Body of pancreas (tissue), 4 donors: ENCODE data around the gene ABCD1. TPM values are rescaled to one million over a fixed set of nuclear protein-coding genes. Genes with fewer than 3 reads are reported as not detected.
"Not testable (repeated sequence)": the region's sequence is repeated elsewhere in the genome, so short reads cannot be mapped to it uniquely, and the experiment has no call there.

ENCODE experiments used
- ATAC-seq: fragments of 150-250 bp; one replicate; pipeline ENCODE4 v1.9.1; 2016
- DNase-seq, 4 donors: peaks; one replicate each; pipeline ENCODE4 v3.0.0-alpha.2; 2019
- H3K27ac ChIP-seq, 4 donors: fragments of 200-600 bp; sonication (generic); 1 replicate in 3 of 4; 2 replicates in 1 of 4; pipeline versions ENCODE4 v1.5.1 to v1.6.1; 2016 to 2019; ENCODE audit warnings: mild to moderate bottlenecking in 1 of 4, mixed read lengths in 1 of 4, moderate library complexity in 1 of 4
- H3K27me3 ChIP-seq, 2 donors: fragments of 200-600 bp; sonication (generic); one replicate each; pipeline ENCODE4 v1.6.0; 2016; ENCODE audit warnings: mild to moderate bottlenecking in 1 of 2
- H3K36me3 ChIP-seq, 2 donors: fragments of 200-600 bp; sonication (generic); replicated peaks in 1 of 2; 2 replicates each; pipeline ENCODE4 v1.5.1; 2016; ENCODE audit warnings: low read depth in 2 of 2; ENCODE audit not compliant: insufficient read depth in 1 of 2
- H3K4me1 ChIP-seq: fragments of 200-600 bp; sonication (generic); one replicate; pipeline ENCODE4 v1.6.0; 2016
- H3K4me3 ChIP-seq, 2 donors: fragments of 200-600 bp; sonication (generic); 1 replicate in 1 of 2; 2 replicates in 1 of 2; pipeline ENCODE4 v1.5.1; 2016 to 2019
- H3K9me3 ChIP-seq, 3 donors: fragments of 200-600 bp; sonication (generic); 1 replicate in 2 of 3; 2 replicates in 1 of 3; pipeline ENCODE4 v1.5.1; 2016
- CTCF ChIP-seq, 7 experiments: fragments of 450-650 bp in 4 of 7; fragments of 200-600 bp in 3 of 7; sonication (generic) in 3 of 7; IDR thresholded peaks; one replicate each; pipeline ENCODE4 v1.5.1; 2016 to 2019; ENCODE audit warnings: antibody characterized with exemption in 7 of 7
- POLR2A ChIP-seq, 3 donors: fragments of 450-650 bp; IDR thresholded peaks; one replicate each; pipeline ENCODE4 v1.6.1; 2016; ENCODE audit warnings: antibody characterized with exemption in 3 of 3, mild to moderate bottlenecking in 2 of 3
- WGBS, 2 donors: methylation state at CpG; one replicate each; pipeline ENCODE4 v1.1.5; 2017; 5-methylcytosine and 5-hydroxymethylcytosine counted together
- intact Hi-C: fragments of 100-400 bp; cut with DNase I; formaldehyde crosslinking; loops from one replicate; pipeline ENCODE4 v1.15.1; 2023
- total RNA-seq, 2 donors: library from RNA; depleted of rRNA; stranded (reverse); fragments of >200 nt; gene quantifications; one replicate each; pipeline ENCODE4 v1.1.0, GENCODE V29; 2016

The ABCD1 gene
- total RNA-seq, 2 donors from 2014 or later: 11.2 to 31.6 TPM

- no peaks in the 10 kb centered on the region for H3K36me3 ChIP-seq
- H3K9me3 ChIP-seq: no peaks in the 10 kb centered on the region
- TF ChIP-seq POLR2A (IDR thresholded peaks at IDR 0.05) (no peak), CTCF (IDR thresholded peaks at IDR 0.05) (no peak)
- no peaks in the 10 kb centered on the region for H3K27me3 ChIP-seq
- WGBS, 2 donors: 57 to 74% methylated on average over 7 to 18 of the region's 18 CpGs
- DNase-seq (no peak), ATAC-seq (no peak)
- no peak overlapping the region for H3K4me3 ChIP-seq
- H3K4me1 ChIP-seq: peaks cover 13% of the 10 kb centered on the region
- no peak overlapping the region for H3K27ac ChIP-seq
- intact Hi-C loops: no loop called here
Observed at GRCh38 chrX:153704021-153704526, 20.6 kb upstream of the ABCD1 start.

- H3K36me3 ChIP-seq, DNase-seq, H3K27ac ChIP-seq, H3K4me3 ChIP-seq, H3K9me3 ChIP-seq, H3K27me3 ChIP-seq, ATAC-seq, intact Hi-C loops: not testable (repeated sequence)
- 73 to 90% methylated on average over 2 to 10 of the region's 12 CpGs for WGBS, 2 donors
- H3K4me1 ChIP-seq: peaks cover 13% of the 10 kb centered on the region
Observed at GRCh38 chrX:153704631-153705402, 19.8 kb upstream of the ABCD1 start.

- ATAC-seq, DNase-seq, H3K27ac ChIP-seq, intact Hi-C loops, H3K9me3 ChIP-seq, H3K4me3 ChIP-seq, H3K36me3 ChIP-seq, H3K27me3 ChIP-seq: not testable (repeated sequence)
- 70 to 86% methylated on average over 7 to 14 of the region's 18 CpGs for WGBS, 2 donors
- H3K4me1 ChIP-seq: peaks cover 13% of the 10 kb centered on the region
- peak in 1 of 7 experiments; percentile 10 for TF ChIP-seq CTCF (IDR thresholded peaks at IDR 0.05)
Observed at GRCh38 chrX:153705403-153706060, 19.1 kb upstream of the ABCD1 start.

GRCh38 chrX:153706799-153707198, 17.9 kb upstream of the ABCD1 start:
- TF ChIP-seq POLR2A (IDR thresholded peaks at IDR 0.05) (no peak), CTCF (IDR thresholded peaks at IDR 0.05) (no peak)
- Histone ChIP-seq H3K27me3 (no peaks in the 10 kb centered on the region), H3K4me1 (peaks cover 13% of the 10 kb centered on the region), H3K4me3 (no peak overlapping the region), H3K9me3 (no peaks in the 10 kb centered on the region), H3K27ac (no peak overlapping the region), H3K36me3 (no peaks in the 10 kb centered on the region)
- 74 to 92% methylated on average over 6 to 7 of the region's 9 CpGs for WGBS, 2 donors
- intact Hi-C loops: no loop called here
- ATAC-seq (no peak), DNase-seq (no peak)

- Histone ChIP-seq H3K27me3 (no peaks in the 10 kb centered on the region), H3K9me3 (no peaks in the 10 kb centered on the region), H3K4me3 (no peak overlapping the region), H3K4me1 (peaks cover 13% of the 10 kb centered on the region), H3K36me3 (no peaks in the 10 kb centered on the region), H3K27ac (no peak overlapping the region)
- DNase-seq: no peak
- intact Hi-C loops: no loop called here
- 89 to 93% methylated on average over 3 to 5 of the region's 6 CpGs for WGBS, 2 donors
- ATAC-seq: no peak
- TF ChIP-seq POLR2A (IDR thresholded peaks at IDR 0.05) (no peak), CTCF (IDR thresholded peaks at IDR 0.05) (no peak)
Observed at GRCh38 chrX:153707406-153707805, 17.2 kb upstream of the ABCD1 start.
